ENCODE measurements around the gene TECPR1. TPM values are rescaled to one million over a fixed set of nuclear protein-coding genes. Genes with fewer than 3 reads are reported as not detected.

The TECPR1 gene
- total and polyA plus RNA-seq, 2 donors (not counting 3 experiments of a cell fraction or from before 2014, with no cell fraction given) = 12.3 to 97.5 TPM

DNA sequence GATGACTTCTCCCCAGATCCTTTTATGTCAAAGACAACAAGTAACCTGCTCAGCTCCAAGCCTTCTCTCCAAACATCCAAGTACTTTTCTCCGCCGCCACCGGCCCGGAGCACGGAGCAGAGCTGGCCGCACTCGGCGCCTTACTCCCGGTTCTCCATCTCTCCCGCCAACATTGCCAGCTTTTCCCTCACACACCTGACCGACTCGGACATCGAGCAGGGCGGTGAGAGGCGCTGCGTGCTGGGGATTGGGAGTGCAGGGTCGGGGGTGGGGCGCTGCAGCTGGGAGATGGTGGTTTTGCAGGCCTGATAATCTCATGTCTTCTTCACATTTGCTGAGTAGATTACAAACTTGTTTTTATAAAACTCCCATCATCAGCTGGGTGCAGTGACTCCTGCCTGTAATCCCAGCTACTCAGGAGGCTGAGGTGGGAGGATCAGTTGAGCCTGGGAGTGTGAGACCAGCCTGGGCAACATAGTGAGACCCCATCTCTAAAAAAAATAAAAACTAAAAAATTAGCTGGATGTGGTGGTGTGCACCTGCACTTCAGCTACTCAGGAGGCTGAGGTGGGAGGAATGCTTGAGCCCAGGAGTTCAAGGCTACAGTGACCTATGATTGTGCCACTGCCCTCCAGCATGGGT lies 47.9 kb downstream of the TECPR1 start:
- intact Hi-C loops (cut with micrococcal nuclease) (no loop called here), dilution Hi-C loops (cut with MboI; ENCODE audit: extremely low pct_ligation_motif_present, low sequenced_read_pairs) (no loop called here)
- FAIRE-seq (no peak), DNase-seq (ENCODE audit: low read depth, low spot score) (no peak)
- no peak overlapping the region for H3K4me3 ChIP-seq (replicated peaks in 1 of 3; ENCODE audit: insufficient read depth in 1 of 3, low read depth in 1 of 3, low read length in 3 of 3)
- H3K27me3 ChIP-seq (ENCODE audit: control insufficient read depth in 2 of 2, insufficient read depth in 2 of 2, low read length in 2 of 2) = no peaks in the 10 kb centered on the region
- TF ChIP-seq POLR2AphosphoS5 (IDR thresholded peaks at IDR 0.05; ENCODE audit: insufficient read depth, low read depth, low read length) (no peak), POLR2A (IDR thresholded peaks at IDR 0.05; ENCODE audit: low read depth, low read length) (no peak), MYC (IDR thresholded peaks at IDR 0.05; ENCODE audit: low read depth, low read length) (no peak), JUN (IDR thresholded peaks at IDR 0.05; ENCODE audit: borderline replicate concordance, insufficient read depth, insufficient read length, low read depth) (no peak), EZH2 (IDR thresholded peaks at IDR 0.05; ENCODE audit: borderline replicate concordance, low read depth, low read length, severe bottlenecking) (no peak), FOS (IDR thresholded peaks at IDR 0.05; ENCODE audit: borderline replicate concordance, insufficient read depth, low read length) (no peak), GATA2 (IDR thresholded peaks at IDR 0.05; ENCODE audit: insufficient read depth, insufficient read length, low read depth, low read length) (no peak)
- TF ChIP-seq, protein P1, sequence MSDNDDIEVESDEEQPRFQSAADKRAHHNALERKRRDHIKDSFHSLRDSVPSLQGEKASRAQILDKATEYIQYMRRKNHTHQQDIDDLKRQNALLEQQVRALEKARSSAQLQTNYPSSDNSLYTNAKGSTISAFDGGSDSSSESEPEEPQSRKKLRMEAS (IDR thresholded peaks at IDR 0.05; ENCODE audit: insufficient read depth, insufficient read length) = no peak
- TF ChIP-seq, protein P2, sequence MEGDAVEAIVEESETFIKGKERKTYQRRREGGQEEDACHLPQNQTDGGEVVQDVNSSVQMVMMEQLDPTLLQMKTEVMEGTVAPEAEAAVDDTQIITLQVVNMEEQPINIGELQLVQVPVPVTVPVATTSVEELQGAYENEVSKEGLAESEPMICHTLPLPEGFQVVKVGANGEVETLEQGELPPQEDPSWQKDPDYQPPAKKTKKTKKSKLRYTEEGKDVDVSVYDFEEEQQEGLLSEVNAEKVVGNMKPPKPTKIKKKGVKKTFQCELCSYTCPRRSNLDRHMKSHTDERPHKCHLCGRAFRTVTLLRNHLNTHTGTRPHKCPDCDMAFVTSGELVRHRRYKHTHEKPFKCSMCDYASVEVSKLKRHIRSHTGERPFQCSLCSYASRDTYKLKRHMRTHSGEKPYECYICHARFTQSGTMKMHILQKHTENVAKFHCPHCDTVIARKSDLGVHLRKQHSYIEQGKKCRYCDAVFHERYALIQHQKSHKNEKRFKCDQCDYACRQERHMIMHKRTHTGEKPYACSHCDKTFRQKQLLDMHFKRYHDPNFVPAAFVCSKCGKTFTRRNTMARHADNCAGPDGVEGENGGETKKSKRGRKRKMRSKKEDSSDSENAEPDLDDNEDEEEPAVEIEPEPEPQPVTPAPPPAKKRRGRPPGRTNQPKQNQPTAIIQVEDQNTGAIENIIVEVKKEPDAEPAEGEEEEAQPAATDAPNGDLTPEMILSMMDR (IDR thresholded peaks at IDR 0.05; ENCODE audit: extremely low read depth in 1 of 2, insufficient read depth in 1 of 2, low read depth in 1 of 2, low read length in 2 of 2) = no peak
- BruUV-seq (replicated peaks) = no TSS peak
- CTCF ChIA-PET = no interaction called here
- POLR2A ChIA-PET = no interaction called here
- no peaks in the 10 kb centered on the region for H3K79me2 ChIP-seq (ENCODE audit: control insufficient read depth, insufficient read depth, low read length)
- H3K9me3 ChIP-seq (replicated peaks; ENCODE audit: control insufficient read depth, insufficient read depth, low read length) = no peaks in the 10 kb centered on the region
- H3K9ac ChIP-seq (replicated peaks; ENCODE audit: extremely low read depth, insufficient read depth, low read length) = no peak overlapping the region
- H3K4me1 ChIP-seq (ENCODE audit: control insufficient read depth, extremely low read depth, insufficient read depth, low read length) = no peaks in the 10 kb centered on the region
- no peak overlapping the region for H3K27ac ChIP-seq (ENCODE audit: insufficient read depth, low read depth, low read length)
- peaks cover 0 to 12% of the 10 kb centered on the region in 2 experiments for H3K36me3 ChIP-seq (ENCODE audit: control insufficient read depth in 2 of 2, extremely low read depth in 1 of 2, insufficient read depth in 2 of 2, low read length in 2 of 2)
- H2AFZ ChIP-seq (ENCODE audit: low read depth, low read length) = no peak overlapping the region
- H4K20me1 ChIP-seq (replicated peaks; ENCODE audit: control insufficient read depth, extremely low read depth, insufficient read depth, low read length) = no peaks in the 10 kb centered on the region
- H3K9me1 ChIP-seq (replicated peaks; ENCODE audit: control insufficient read depth, extremely low read depth, insufficient read depth, low read length) = no peaks in the 10 kb centered on the region
- no peak overlapping the region for H3K4me2 ChIP-seq (ENCODE audit: insufficient read depth, low read length)
